H9 (cell line): Measurements from ENCODE around the gene WDR81. TPM values are rescaled to one million over a fixed set of nuclear protein-coding genes. Genes with fewer than 3 reads are reported as not detected.
"Not testable (repeated sequence)": the region's sequence is repeated elsewhere in the genome, so short reads cannot be mapped to it uniquely, and the experiment has no call there.

ENCODE experiments used
- DNase-seq: peaks from one replicate; pipeline ENCODE4 v3.0.0-alpha.2; 2017
- H2AFZ ChIP-seq: one replicate; pipeline ENCODE4 v1.6.1; 2013; ENCODE audit warnings: mild to moderate bottlenecking, low read length, control low read depth, moderate library complexity
- H2AK5ac ChIP-seq: 2 replicates; pipeline ENCODE4 v1.6.1; 2013; ENCODE audit warnings: low read length, control low read depth, mixed read lengths; ENCODE audit not compliant: insufficient read length
- H2BK120ac ChIP-seq: one replicate; pipeline ENCODE4 v1.6.1; 2013; ENCODE audit warnings: low read depth, mild to moderate bottlenecking, low read length, control low read depth, inconsistent platforms; ENCODE audit not compliant: poor library complexity, severe bottlenecking
- H2BK12ac ChIP-seq: 2 replicates; pipeline ENCODE4 v1.6.1; 2013; ENCODE audit warnings: low read length, control low read depth, mixed read lengths, low read depth; ENCODE audit not compliant: insufficient read length
- H2BK15ac ChIP-seq: 2 replicates; pipeline ENCODE4 v1.6.1; 2013; ENCODE audit warnings: low read depth, low read length, control low read depth
- H2BK20ac ChIP-seq: one replicate; pipeline ENCODE4 v1.6.1; 2013; ENCODE audit warnings: low read depth, mild to moderate bottlenecking, low read length, control low read depth, inconsistent platforms; ENCODE audit not compliant: poor library complexity, severe bottlenecking
- H2BK5ac ChIP-seq: 2 replicates; pipeline ENCODE4 v1.6.1; 2013; ENCODE audit warnings: low read length, control low read depth, mixed read lengths; ENCODE audit not compliant: insufficient read length
- H3K14ac ChIP-seq: 2 replicates; pipeline ENCODE4 v1.6.1; 2013; ENCODE audit warnings: low read length, control low read depth; ENCODE audit not compliant: insufficient read depth
- H3K18ac ChIP-seq: 2 replicates; pipeline ENCODE4 v1.6.1; 2013; ENCODE audit warnings: low read depth, mild to moderate bottlenecking, mixed read lengths, low read length, control low read depth; ENCODE audit not compliant: insufficient read length
- H3K23ac ChIP-seq: 2 replicates; pipeline ENCODE4 v1.6.1; 2013; ENCODE audit warnings: low read length, control low read depth, mixed read lengths, low read depth; ENCODE audit not compliant: insufficient read length
- H3K23me2 ChIP-seq: 2 replicates; pipeline ENCODE4 v1.6.1; 2013; ENCODE audit warnings: low read depth, mild to moderate bottlenecking, mixed read lengths, low read length, control low read depth; ENCODE audit not compliant: insufficient read length, poor library complexity, severe bottlenecking
- H3K27ac ChIP-seq: 2 replicates; pipeline ENCODE4 v1.5.1; 2013; ENCODE audit warnings: low read length, control low read depth, mixed read lengths, low read depth; ENCODE audit not compliant: insufficient read length
- H3K27me3 ChIP-seq: 2 replicates; pipeline ENCODE4 v1.6.1; 2013; ENCODE audit warnings: low read length, control low read depth, inconsistent platforms; ENCODE audit not compliant: insufficient read depth
- H3K4ac ChIP-seq: 2 replicates; pipeline ENCODE4 v1.6.1; 2013; ENCODE audit warnings: low read depth, mild to moderate bottlenecking, control low read depth, inconsistent platforms, low read length, moderate library complexity
- H3K4me1 ChIP-seq: 2 replicates; pipeline ENCODE4 v1.6.1; 2013; ENCODE audit warnings: low read length, control low read depth, inconsistent platforms; ENCODE audit not compliant: insufficient read depth
- H3K4me2 ChIP-seq: 2 replicates; pipeline ENCODE4 v1.6.1; 2013; ENCODE audit warnings: low read length, control low read depth, mixed read lengths; ENCODE audit not compliant: insufficient read length, insufficient read depth
- H3K56ac ChIP-seq: 2 replicates; pipeline ENCODE4 v1.6.1; 2013; ENCODE audit warnings: low read depth, mild to moderate bottlenecking, mixed read lengths, low read length, control low read depth; ENCODE audit not compliant: insufficient read length
- H3K79me1 ChIP-seq: 2 replicates; pipeline ENCODE4 v1.6.1; 2013; ENCODE audit warnings: low read depth, mild to moderate bottlenecking, moderate library complexity, low read length, control low read depth, inconsistent platforms; ENCODE audit not compliant: insufficient read depth, poor library complexity, severe bottlenecking
- H3K79me2 ChIP-seq: 2 replicates; pipeline ENCODE4 v1.6.1; 2013; ENCODE audit warnings: low read length, control low read depth, inconsistent platforms; ENCODE audit not compliant: insufficient read depth
- H3K9ac ChIP-seq: 2 replicates; pipeline ENCODE4 v1.6.1; 2013; ENCODE audit warnings: low read length, control low read depth, mixed read lengths; ENCODE audit not compliant: insufficient read length; ENCODE audit errors: extremely low read depth
- H3K9me3 ChIP-seq: one replicate; pipeline ENCODE4 v1.6.1; 2013; ENCODE audit warnings: low read depth, low read length, inconsistent platforms; ENCODE audit not compliant: control insufficient read depth
- H3T11ph ChIP-seq: one replicate; pipeline ENCODE4 v1.6.1; 2013; ENCODE audit warnings: mild to moderate bottlenecking, low read length, control low read depth, inconsistent platforms
- H4K20me1 ChIP-seq: one replicate; pipeline ENCODE4 v1.6.1; 2013; ENCODE audit not compliant: control insufficient read depth, insufficient read length, insufficient read depth
- H4K5ac ChIP-seq: 2 replicates; pipeline ENCODE4 v1.6.1; 2013; ENCODE audit warnings: low read depth, mild to moderate bottlenecking, mixed read lengths, low read length, control low read depth; ENCODE audit not compliant: insufficient read length
- H4K8ac ChIP-seq: replicated peaks from 2 replicates; pipeline ENCODE4 v1.6.1; 2013; ENCODE audit warnings: low read length, control low read depth, mixed read lengths, low read depth; ENCODE audit not compliant: insufficient read length
- H4K91ac ChIP-seq: 2 replicates; pipeline ENCODE4 v1.6.1; 2013; ENCODE audit warnings: low read depth, mild to moderate bottlenecking, moderate library complexity, mixed read lengths, low read length, control low read depth; ENCODE audit not compliant: insufficient read length
- H3K27ac Mint-ChIP-seq, 3 experiments: 2 replicates in 2 of 3; 3 replicates in 1 of 3; pipeline ENCODE4 v1.8.0; 2020 to 2021; ENCODE audit warnings: mixed read lengths in 3 of 3, mild to moderate bottlenecking in 1 of 3, moderate library complexity in 1 of 3
- H3K27me3 Mint-ChIP-seq: 2 replicates; pipeline ENCODE4 v1.8.0; 2021; ENCODE audit warnings: low read depth, mild to moderate bottlenecking, moderate library complexity, mixed read lengths
- H3K36me3 Mint-ChIP-seq, 3 experiments: 2 replicates in 2 of 3; 3 replicates in 1 of 3; pipeline ENCODE4 v1.8.0; 2020 to 2021; ENCODE audit warnings: low read depth in 3 of 3, mixed read lengths in 3 of 3; ENCODE audit not compliant: insufficient read depth in 1 of 3
- H3K4me1 Mint-ChIP-seq, 2 experiments: 2 replicates each; pipeline ENCODE4 v1.8.0; 2020; ENCODE audit warnings: mixed read lengths in 2 of 2
- H3K4me3 Mint-ChIP-seq, 2 experiments: 2 replicates in 1 of 2; 3 replicates in 1 of 2; pipeline ENCODE4 v1.8.0; 2020 to 2021; ENCODE audit warnings: mild to moderate bottlenecking in 2 of 2, mixed read lengths in 2 of 2, moderate library complexity in 1 of 2
- H3K9me3 Mint-ChIP-seq, 2 experiments: 2 replicates in 1 of 2; 3 replicates in 1 of 2; pipeline ENCODE4 v1.8.0; 2020; ENCODE audit warnings: mild to moderate bottlenecking in 2 of 2, mixed read lengths in 2 of 2, moderate library complexity in 1 of 2
- CTCF ChIP-seq: fragments of 200-600 bp; sonication (generic); conservative IDR thresholded peaks from 3 replicates; pipeline ENCODE4 v1.8.0; 2021; ENCODE audit warnings: antibody characterized with exemption, mild to moderate bottlenecking
- WGBS: extraction: QIAGEN DNeasy Blood & Tissue Kit; methylation state at CpG from one replicate; pipeline ENCODE4 v1.1.7; 2013; ENCODE audit warnings: missing lambda C conversion rate, low lambda C conversion rate, mixed read lengths; ENCODE audit not compliant: insufficient read length; ENCODE audit errors: extremely low coverage; 5-methylcytosine and 5-hydroxymethylcytosine counted together
- total RNA-seq: library from RNA; stranded (reverse); gene quantifications from 2 replicates; pipeline ENCODE4 v1.2.1, GENCODE V29; 2021

WDR81 gene
- total RNA-seq, 1 experiment from 2014 or later, result 20.2 TPM

GRCh38 chr17:1764284-1764683, 39.8 kb downstream of the WDR81 start:
- H3K27me3 ChIP-seq, result no peaks in the 10 kb centered on the region
- H2BK12ac ChIP-seq, result no peak overlapping the region
- no peaks in the 10 kb centered on the region for H3K79me2 ChIP-seq
- WGBS, result no CpG with 5 or more reads among the region's 11 CpGs
- no peak for TF ChIP-seq CTCF
- no peak overlapping the region for H3K56ac ChIP-seq
- H4K5ac ChIP-seq, result no peak overlapping the region
- no peak overlapping the region for H3K27ac Mint-ChIP-seq
- no peak overlapping the region for H2BK15ac ChIP-seq
- H2BK20ac ChIP-seq, result no peak overlapping the region
- H3T11ph ChIP-seq, result no peak overlapping the region
- no peaks in the 10 kb centered on the region for H3K79me1 ChIP-seq
- H4K20me1 ChIP-seq, result no peaks in the 10 kb centered on the region
- H3K36me3 Mint-ChIP-seq, result peaks cover 0 to 5% (median 0%) of the 10 kb centered on the region in 3 experiments; a peak in 4 of 7 replicates
- H2BK120ac ChIP-seq, result no peak overlapping the region
- no peak overlapping the region for H3K14ac ChIP-seq
- peaks cover 5% of the 10 kb centered on the region for H3K23me2 ChIP-seq
- no peak overlapping the region for H3K18ac ChIP-seq
- H3K9me3 Mint-ChIP-seq, result no peaks in the 10 kb centered on the region
- no peak overlapping the region for H3K4me3 Mint-ChIP-seq
- H2AK5ac ChIP-seq, result no peak overlapping the region
- H3K9me3 ChIP-seq, result no peaks in the 10 kb centered on the region
- no peak overlapping the region for H4K91ac ChIP-seq
- no peak overlapping the region for H3K4ac ChIP-seq
- H2BK5ac ChIP-seq, result no peak overlapping the region
- no peak overlapping the region for H3K4me2 ChIP-seq
- H3K4me1 Mint-ChIP-seq, result peaks cover 27 to 29% of the 10 kb centered on the region in 2 experiments
- DNase-seq, result no peak
- no peak overlapping the region for H2AFZ ChIP-seq
- no peak overlapping the region for H3K27ac ChIP-seq
- no peak overlapping the region for H3K9ac ChIP-seq
- H3K23ac ChIP-seq, result no peak overlapping the region
- H3K27me3 Mint-ChIP-seq, result peaks cover 2% of the 10 kb centered on the region; the same call in 1 of the 2 replicates
- H3K4me1 ChIP-seq, result peaks cover 6% of the 10 kb centered on the region; the same call in 1 of the 2 replicates
- no peak overlapping the region for H4K8ac ChIP-seq

GRCh38 chr17:1764705-1765104, 40.2 kb downstream of the WDR81 start:
- not testable (repeated sequence) for H3K27me3 Mint-ChIP-seq, H4K5ac ChIP-seq, H3K4me3 Mint-ChIP-seq, H3K14ac ChIP-seq, DNase-seq, H3K27me3 ChIP-seq, H4K91ac ChIP-seq, H3K79me2 ChIP-seq, H3K79me1 ChIP-seq, H3K9me3 Mint-ChIP-seq, H3K4me1 ChIP-seq, H2BK20ac ChIP-seq, H3K23ac ChIP-seq, H3K4ac ChIP-seq, H4K8ac ChIP-seq, H3K9ac ChIP-seq, H3T11ph ChIP-seq, H2BK12ac ChIP-seq, H2AK5ac ChIP-seq, H2BK5ac ChIP-seq, H3K27ac ChIP-seq, H3K36me3 Mint-ChIP-seq, H3K4me2 ChIP-seq, H4K20me1 ChIP-seq, H2AFZ ChIP-seq, H3K9me3 ChIP-seq, H3K27ac Mint-ChIP-seq, H2BK15ac ChIP-seq, H3K56ac ChIP-seq, H2BK120ac ChIP-seq, H3K23me2 ChIP-seq, H3K18ac ChIP-seq
- no CpG with 5 or more reads among the region's 7 CpGs for WGBS
- peaks cover 31 to 33% of the 10 kb centered on the region in 2 experiments for H3K4me1 Mint-ChIP-seq
